Measurements from ENCODE around the gene RABGEF1.
"Not testable (repeated sequence)": the region's sequence is repeated elsewhere in the genome, so short reads cannot be mapped to it uniquely, and the experiment has no call there.

The RABGEF1 gene

DNA sequence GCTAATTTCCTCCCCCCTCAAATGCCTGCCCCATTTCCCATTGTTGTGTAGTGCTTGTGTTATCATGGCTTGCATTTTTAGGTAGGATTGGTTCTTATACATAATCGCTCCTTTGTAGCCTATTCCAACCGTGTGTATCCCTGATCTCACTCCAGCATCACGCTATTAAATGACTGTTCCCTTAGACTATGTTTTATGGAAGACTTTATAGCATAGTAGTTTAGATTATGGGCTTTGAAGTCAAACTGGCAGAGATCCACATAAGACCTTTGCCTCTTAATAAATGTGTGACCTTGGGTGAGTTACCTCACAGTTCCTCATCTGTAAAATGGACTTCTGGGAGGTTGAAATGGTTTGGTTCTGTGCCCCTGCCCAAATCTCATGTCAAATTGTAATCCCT is 5.4 kb upstream of the RABGEF1 start:
- DNase-seq (ENCODE audit: low spot score) (no peak), FAIRE-seq (no peak)

- DNase-seq (ENCODE audit: low spot score) (no peak), FAIRE-seq (no peak)
Measured at GRCh38 chr7:66735850-66736249, 4.7 kb upstream of the RABGEF1 start.

DNA sequence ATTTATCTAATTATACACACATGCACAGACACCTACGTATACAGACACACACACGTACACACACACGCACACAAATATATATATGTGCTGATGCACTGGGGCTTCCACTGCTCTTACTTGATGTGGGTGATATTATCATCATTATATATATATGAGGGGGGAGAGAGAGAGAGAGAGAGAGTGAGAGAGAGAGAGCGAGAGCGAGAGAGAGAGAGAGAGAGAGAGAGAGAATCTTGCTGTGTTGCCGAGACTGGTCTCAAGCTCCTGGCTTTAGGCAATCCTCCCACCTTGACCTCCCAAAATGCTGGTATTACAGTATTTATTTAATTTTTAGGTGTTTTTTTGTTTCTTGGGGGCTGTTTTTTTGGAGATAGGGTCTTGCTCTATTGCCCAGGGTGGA is 3.6 kb upstream of the RABGEF1 start:
- DNase-seq (ENCODE audit: low spot score) = no peak
- FAIRE-seq = no peak

DNA sequence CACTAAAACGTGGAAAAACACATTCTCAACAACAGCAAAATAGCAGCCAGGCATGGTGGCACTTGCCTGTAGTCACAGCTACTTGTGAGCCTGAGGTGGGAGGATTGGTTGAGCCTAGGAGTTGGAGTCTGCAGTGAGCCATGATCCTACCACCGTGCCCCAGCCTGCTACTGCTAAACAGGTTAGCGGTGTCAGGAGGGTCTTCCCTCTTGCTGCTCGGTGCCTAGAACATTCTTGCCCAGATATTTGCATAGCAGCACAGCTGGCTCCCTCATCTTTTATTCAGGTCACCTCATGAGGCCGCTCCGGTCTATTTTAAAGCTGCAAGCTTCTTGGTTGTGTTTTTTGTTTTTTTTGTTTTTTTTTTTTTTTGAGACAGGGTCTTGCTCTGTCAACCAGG is 2.9 kb upstream of the RABGEF1 start:
- DNase-seq (ENCODE audit: low spot score) (no peak), FAIRE-seq (no peak)

GRCh38 chr7:66739477-66739876 is 1.1 kb upstream of the RABGEF1 start:
- FAIRE-seq = no peak
- DNase-seq (ENCODE audit: low spot score) = no peak

DNA sequence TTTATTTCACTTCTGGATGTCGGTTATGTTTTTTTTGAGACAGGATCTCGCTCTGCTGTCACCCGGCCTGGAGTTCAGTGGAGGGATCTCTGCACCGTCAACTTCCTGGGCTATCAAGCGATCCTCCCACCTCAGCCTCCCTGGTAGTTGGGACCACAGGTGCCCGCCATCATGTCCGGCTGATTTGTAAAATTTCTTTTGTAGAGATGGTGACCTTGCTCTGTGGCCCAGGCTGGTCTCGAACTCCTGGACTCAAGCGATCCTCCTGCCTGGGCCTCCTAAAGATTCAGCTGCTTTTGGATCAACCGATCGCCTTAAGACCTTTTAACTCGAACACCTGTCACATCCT is 606 bp upstream of the RABGEF1 start:
- DNase-seq (ENCODE audit: low spot score) (no peak), FAIRE-seq (no peak)

DNA sequence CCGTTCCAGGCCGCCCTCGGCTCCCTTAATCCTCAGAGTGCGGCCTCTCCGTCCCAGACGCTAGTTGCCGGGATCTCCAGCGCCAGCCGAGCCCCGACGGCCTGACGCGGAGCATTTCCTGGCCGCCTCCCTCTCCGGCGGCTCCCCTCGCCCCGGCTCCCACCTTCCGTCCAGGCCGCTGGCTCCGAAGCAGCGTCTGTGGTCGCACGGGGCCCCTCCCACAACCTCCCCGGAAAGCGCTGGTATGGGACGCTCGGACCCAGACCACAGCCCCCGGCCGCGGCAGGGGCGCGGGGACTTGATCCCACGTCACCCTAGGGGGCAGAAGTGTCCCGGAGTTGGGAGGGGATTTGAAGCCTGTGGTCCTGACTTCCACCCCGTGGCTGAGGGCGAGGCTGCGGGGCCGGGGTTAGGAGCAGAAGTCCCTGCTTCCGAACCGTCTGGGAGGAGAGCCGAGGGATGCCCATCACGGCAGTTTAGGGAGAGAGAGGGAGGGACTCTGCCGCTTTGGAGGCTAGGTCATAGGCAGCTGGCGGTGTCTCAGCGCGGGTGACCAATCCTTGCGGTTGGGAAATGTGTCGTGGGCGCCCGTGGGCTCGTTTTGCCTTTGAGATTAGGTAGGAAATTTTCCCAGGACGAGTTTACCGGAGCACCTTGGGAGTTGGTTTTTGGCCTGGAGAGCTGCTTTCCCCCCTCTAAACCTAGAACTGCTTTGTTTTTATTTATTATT is 612 bp downstream of the RABGEF1 start:
- peak; percentile 28 for DNase-seq (ENCODE audit: low spot score)
- not testable (repeated sequence) for FAIRE-seq

DNA sequence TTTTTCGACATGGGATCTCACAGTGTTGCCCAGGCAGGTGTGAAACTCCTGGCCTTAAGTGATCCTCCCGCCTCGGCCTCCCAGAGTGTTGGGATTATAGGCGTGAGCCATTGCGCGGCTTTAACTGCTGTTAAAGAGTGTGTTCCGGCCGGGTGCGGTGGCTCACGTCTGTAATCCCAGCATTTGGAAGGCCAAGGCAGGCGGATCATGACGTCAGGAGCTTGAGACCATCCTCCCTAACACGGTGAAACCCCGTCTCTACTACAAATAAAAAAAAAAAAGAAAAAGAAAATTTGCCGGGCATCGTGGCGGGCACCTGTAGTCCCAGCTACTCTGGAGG is 1.1 kb downstream of the RABGEF1 start:
- DNase-seq (ENCODE audit: low spot score) (no peak), FAIRE-seq (no peak)

GRCh38 chr7:66742298-66742697 is 1.8 kb downstream of the RABGEF1 start:
- FAIRE-seq (peak; percentile 82), DNase-seq (ENCODE audit: low spot score) (peak; percentile 68)

DNA sequence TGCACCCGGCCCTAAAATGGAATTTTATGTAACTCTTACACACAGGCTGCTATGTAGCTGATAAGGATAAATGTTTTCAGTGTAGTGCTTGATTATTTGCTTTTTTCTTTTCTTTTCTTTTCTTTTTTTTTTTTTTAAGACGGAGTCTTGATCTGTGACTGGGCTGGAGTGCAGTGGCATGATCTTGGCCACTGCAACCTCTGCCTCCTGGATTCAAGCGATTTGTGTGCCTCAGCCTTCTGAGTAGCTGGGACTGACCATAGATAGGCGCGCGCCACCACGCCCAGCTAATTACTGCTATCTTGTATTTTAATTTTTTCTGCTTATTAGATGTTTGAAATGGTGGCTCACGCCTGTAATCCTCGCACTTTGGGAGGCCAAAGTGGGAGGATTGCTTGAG is 3.4 kb downstream of the RABGEF1 start:
- DNase-seq (ENCODE audit: low spot score) (no peak), FAIRE-seq (no peak)

GRCh38 chr7:66747385-66747784 is 6.9 kb downstream of the RABGEF1 start:
- DNase-seq (ENCODE audit: low spot score) = no peak
- FAIRE-seq = no peak

DNA sequence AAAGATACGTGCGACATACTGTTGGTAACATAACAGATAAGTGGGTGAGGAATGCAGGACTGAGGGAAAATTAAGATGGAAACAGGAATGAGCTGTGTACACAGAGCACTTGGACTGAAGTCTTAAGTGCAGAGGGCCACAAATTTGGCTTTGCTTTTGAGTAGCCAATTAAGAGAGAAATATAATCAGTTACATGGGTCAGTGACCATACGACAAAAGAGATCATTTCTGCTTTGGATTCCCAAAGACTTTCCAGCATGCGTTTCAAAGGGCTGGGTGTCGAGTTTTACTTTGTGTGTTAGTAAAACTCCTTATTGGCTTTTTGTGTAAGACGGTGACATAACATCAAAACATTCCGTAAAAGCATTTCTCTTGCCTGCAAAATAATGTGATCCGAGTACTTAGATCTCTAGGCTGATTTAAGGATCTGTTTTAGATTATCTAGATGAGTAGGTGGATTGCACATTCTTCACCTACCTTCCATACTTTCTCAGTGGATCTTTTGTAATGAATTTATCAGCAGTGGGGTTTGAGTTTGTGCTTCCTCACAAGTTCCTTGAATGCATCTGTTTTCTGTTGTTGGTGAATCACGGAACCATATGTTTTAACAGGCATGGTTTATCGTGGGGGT is 7.5 kb downstream of the RABGEF1 start:
- DNase-seq (ENCODE audit: low spot score) = no peak
- no peak for FAIRE-seq

GRCh38 chr7:66748791-66749190 is 8.3 kb downstream of the RABGEF1 start:
- no peak for FAIRE-seq
- DNase-seq (ENCODE audit: low spot score) = no peak

DNA sequence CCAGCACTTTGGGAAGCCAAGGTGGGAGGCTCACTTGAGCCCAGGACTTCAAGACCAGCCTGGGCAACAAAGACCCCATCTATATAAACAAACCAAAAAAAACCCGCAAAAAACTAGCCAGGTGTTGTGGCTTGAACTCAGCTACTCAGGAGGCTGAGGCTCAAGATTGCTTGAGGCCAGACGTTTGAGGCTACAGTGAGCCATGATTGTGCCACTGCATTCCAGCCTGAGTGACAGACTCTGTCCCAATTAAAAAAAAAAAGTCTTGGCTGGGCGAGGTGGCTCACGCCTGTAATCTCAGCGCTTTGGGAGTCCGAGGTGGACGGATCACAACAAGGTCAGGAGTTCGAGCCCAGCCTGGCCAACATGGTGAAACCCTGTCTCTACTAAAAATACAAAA is 11.4 kb downstream of the RABGEF1 start:
- DNase-seq (ENCODE audit: low spot score) (no peak), FAIRE-seq (no peak)

- FAIRE-seq (no peak), DNase-seq (ENCODE audit: low spot score) (no peak)
Measured at GRCh38 chr7:66754541-66754940, 14.0 kb downstream of the RABGEF1 start.

GRCh38 chr7:66755059-66755458 is 14.5 kb downstream of the RABGEF1 start:
- not testable (repeated sequence) for FAIRE-seq; DNase-seq (ENCODE audit: low spot score)

GRCh38 chr7:66756227-66756626 is 15.7 kb downstream of the RABGEF1 start:
- not testable (repeated sequence) for DNase-seq (ENCODE audit: low spot score); FAIRE-seq

- no peak for DNase-seq (ENCODE audit: low spot score)
- no peak for FAIRE-seq
Measured at GRCh38 chr7:66756889-66757288, 16.4 kb downstream of the RABGEF1 start.

DNA sequence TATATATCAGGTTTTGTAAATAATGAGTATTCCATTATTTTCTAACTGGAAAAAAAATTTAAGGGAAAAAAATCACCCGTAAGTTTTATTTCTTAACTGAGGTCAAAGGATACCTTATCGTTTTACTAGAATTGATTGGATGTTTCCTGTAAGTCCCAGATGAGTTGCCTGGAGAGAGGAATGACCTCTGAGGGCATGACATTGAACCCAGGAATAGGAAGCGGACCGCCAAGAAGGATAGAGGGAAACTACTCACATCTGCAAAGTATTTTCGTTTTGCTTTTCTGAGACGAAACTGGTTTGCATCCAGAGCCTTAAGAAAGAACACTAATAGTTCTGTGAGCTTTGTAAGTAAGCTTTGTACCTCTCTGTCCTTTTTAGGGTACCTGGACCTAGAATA is 17.4 kb downstream of the RABGEF1 start:
- no peak for FAIRE-seq
- no peak for DNase-seq (ENCODE audit: low spot score)

GRCh38 chr7:66758950-66759628 is 18.6 kb downstream of the RABGEF1 start:
- FAIRE-seq (no peak), DNase-seq (ENCODE audit: low spot score) (no peak)

DNA sequence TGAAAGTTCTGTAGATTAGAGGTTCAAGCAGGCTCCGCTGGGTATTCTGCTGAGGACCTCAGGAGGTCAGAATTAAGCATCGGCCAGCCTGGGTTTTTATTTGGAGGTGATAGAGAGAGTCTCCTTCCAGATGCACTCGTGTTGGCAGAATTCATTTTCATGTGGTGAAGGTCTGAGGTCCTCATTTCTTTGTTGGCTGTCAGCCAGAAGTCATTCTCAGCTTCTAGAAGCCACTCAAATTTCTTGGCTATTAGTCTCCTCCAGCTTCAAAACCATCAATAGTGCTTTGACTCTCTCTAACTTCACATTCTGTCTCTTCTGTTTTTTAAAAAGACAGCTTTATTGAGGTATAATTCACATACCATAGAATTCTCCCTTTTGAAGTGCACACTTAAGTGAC is 22.6 kb downstream of the RABGEF1 start:
- not testable (repeated sequence) for DNase-seq (ENCODE audit: low spot score); FAIRE-seq

DNA sequence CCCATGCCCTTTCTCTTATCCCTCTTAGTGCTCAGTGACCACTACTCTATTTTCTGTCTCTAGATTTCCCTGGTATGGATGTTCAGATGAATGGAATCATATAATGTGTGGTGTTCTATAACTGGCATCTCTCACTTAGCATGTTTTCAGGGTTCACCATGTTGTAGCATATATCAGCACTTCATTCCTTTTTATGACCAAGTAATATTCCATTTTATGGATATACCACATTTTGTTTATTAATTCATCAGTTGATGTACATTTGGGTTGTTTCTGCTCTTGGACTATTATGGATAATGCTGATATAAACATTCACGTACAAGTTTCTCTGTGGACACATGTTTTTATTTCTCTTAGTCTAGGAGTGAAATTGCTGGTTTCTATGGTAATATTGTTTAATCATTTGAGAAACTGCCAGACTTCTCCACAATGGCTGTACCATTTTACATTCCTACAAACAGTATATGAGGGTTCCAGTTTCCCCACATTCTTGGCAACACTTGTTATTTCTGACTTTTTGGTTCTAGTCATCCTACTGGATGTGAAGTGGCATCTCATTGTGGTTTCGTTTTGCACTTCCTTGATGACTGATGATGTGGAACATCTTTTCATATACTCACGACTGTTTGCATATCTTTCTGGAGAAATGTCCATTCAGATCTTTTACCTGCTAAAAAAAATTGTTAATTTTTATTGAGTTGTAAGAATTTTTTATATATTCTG is 23.3 kb downstream of the RABGEF1 start:
- peak; percentile 63 for DNase-seq (ENCODE audit: low spot score)
- peak; percentile 83 for FAIRE-seq
